H9 (cell line): Measurements from ENCODE around the gene DCPS. TPM values are rescaled to one million over a fixed set of nuclear protein-coding genes. Genes with fewer than 3 reads are reported as not detected.

Source experiments
- DNase-seq: peaks from one replicate; pipeline ENCODE4 v3.0.0-alpha.2; 2017
- H2AFZ ChIP-seq: one replicate; pipeline ENCODE4 v1.6.1; 2013; ENCODE audit warnings: mild to moderate bottlenecking, low read length, control low read depth, moderate library complexity
- H2AK5ac ChIP-seq: 2 replicates; pipeline ENCODE4 v1.6.1; 2013; ENCODE audit warnings: low read length, control low read depth, mixed read lengths; ENCODE audit not compliant: insufficient read length
- H2BK120ac ChIP-seq: one replicate; pipeline ENCODE4 v1.6.1; 2013; ENCODE audit warnings: low read depth, mild to moderate bottlenecking, low read length, control low read depth, inconsistent platforms; ENCODE audit not compliant: poor library complexity, severe bottlenecking
- H2BK12ac ChIP-seq: 2 replicates; pipeline ENCODE4 v1.6.1; 2013; ENCODE audit warnings: low read length, control low read depth, mixed read lengths, low read depth; ENCODE audit not compliant: insufficient read length
- H2BK15ac ChIP-seq: 2 replicates; pipeline ENCODE4 v1.6.1; 2013; ENCODE audit warnings: low read depth, low read length, control low read depth
- H2BK20ac ChIP-seq: one replicate; pipeline ENCODE4 v1.6.1; 2013; ENCODE audit warnings: low read depth, mild to moderate bottlenecking, low read length, control low read depth, inconsistent platforms; ENCODE audit not compliant: poor library complexity, severe bottlenecking
- H2BK5ac ChIP-seq: 2 replicates; pipeline ENCODE4 v1.6.1; 2013; ENCODE audit warnings: low read length, control low read depth, mixed read lengths; ENCODE audit not compliant: insufficient read length
- H3K14ac ChIP-seq: 2 replicates; pipeline ENCODE4 v1.6.1; 2013; ENCODE audit warnings: low read length, control low read depth; ENCODE audit not compliant: insufficient read depth
- H3K18ac ChIP-seq: 2 replicates; pipeline ENCODE4 v1.6.1; 2013; ENCODE audit warnings: low read depth, mild to moderate bottlenecking, mixed read lengths, low read length, control low read depth; ENCODE audit not compliant: insufficient read length
- H3K23ac ChIP-seq: 2 replicates; pipeline ENCODE4 v1.6.1; 2013; ENCODE audit warnings: low read length, control low read depth, mixed read lengths, low read depth; ENCODE audit not compliant: insufficient read length
- H3K23me2 ChIP-seq: 2 replicates; pipeline ENCODE4 v1.6.1; 2013; ENCODE audit warnings: low read depth, mild to moderate bottlenecking, mixed read lengths, low read length, control low read depth; ENCODE audit not compliant: insufficient read length, poor library complexity, severe bottlenecking
- H3K27ac ChIP-seq: 2 replicates; pipeline ENCODE4 v1.5.1; 2013; ENCODE audit warnings: low read length, control low read depth, mixed read lengths, low read depth; ENCODE audit not compliant: insufficient read length
- H3K27me3 ChIP-seq: 2 replicates; pipeline ENCODE4 v1.6.1; 2013; ENCODE audit warnings: low read length, control low read depth, inconsistent platforms; ENCODE audit not compliant: insufficient read depth
- H3K4ac ChIP-seq: 2 replicates; pipeline ENCODE4 v1.6.1; 2013; ENCODE audit warnings: low read depth, mild to moderate bottlenecking, control low read depth, inconsistent platforms, low read length, moderate library complexity
- H3K4me1 ChIP-seq: 2 replicates; pipeline ENCODE4 v1.6.1; 2013; ENCODE audit warnings: low read length, control low read depth, inconsistent platforms; ENCODE audit not compliant: insufficient read depth
- H3K4me2 ChIP-seq: 2 replicates; pipeline ENCODE4 v1.6.1; 2013; ENCODE audit warnings: low read length, control low read depth, mixed read lengths; ENCODE audit not compliant: insufficient read length, insufficient read depth
- H3K56ac ChIP-seq: 2 replicates; pipeline ENCODE4 v1.6.1; 2013; ENCODE audit warnings: low read depth, mild to moderate bottlenecking, mixed read lengths, low read length, control low read depth; ENCODE audit not compliant: insufficient read length
- H3K79me1 ChIP-seq: 2 replicates; pipeline ENCODE4 v1.6.1; 2013; ENCODE audit warnings: low read depth, mild to moderate bottlenecking, moderate library complexity, low read length, control low read depth, inconsistent platforms; ENCODE audit not compliant: insufficient read depth, poor library complexity, severe bottlenecking
- H3K79me2 ChIP-seq: 2 replicates; pipeline ENCODE4 v1.6.1; 2013; ENCODE audit warnings: low read length, control low read depth, inconsistent platforms; ENCODE audit not compliant: insufficient read depth
- H3K9ac ChIP-seq: 2 replicates; pipeline ENCODE4 v1.6.1; 2013; ENCODE audit warnings: low read length, control low read depth, mixed read lengths; ENCODE audit not compliant: insufficient read length; ENCODE audit errors: extremely low read depth
- H3K9me3 ChIP-seq: one replicate; pipeline ENCODE4 v1.6.1; 2013; ENCODE audit warnings: low read depth, low read length, inconsistent platforms; ENCODE audit not compliant: control insufficient read depth
- H3T11ph ChIP-seq: one replicate; pipeline ENCODE4 v1.6.1; 2013; ENCODE audit warnings: mild to moderate bottlenecking, low read length, control low read depth, inconsistent platforms
- H4K20me1 ChIP-seq: one replicate; pipeline ENCODE4 v1.6.1; 2013; ENCODE audit not compliant: control insufficient read depth, insufficient read length, insufficient read depth
- H4K5ac ChIP-seq: 2 replicates; pipeline ENCODE4 v1.6.1; 2013; ENCODE audit warnings: low read depth, mild to moderate bottlenecking, mixed read lengths, low read length, control low read depth; ENCODE audit not compliant: insufficient read length
- H4K8ac ChIP-seq: replicated peaks from 2 replicates; pipeline ENCODE4 v1.6.1; 2013; ENCODE audit warnings: low read length, control low read depth, mixed read lengths, low read depth; ENCODE audit not compliant: insufficient read length
- H4K91ac ChIP-seq: 2 replicates; pipeline ENCODE4 v1.6.1; 2013; ENCODE audit warnings: low read depth, mild to moderate bottlenecking, moderate library complexity, mixed read lengths, low read length, control low read depth; ENCODE audit not compliant: insufficient read length
- H3K27ac Mint-ChIP-seq, 3 experiments: 2 replicates in 2 of 3; 3 replicates in 1 of 3; pipeline ENCODE4 v1.8.0; 2020 to 2021; ENCODE audit warnings: mixed read lengths in 3 of 3, mild to moderate bottlenecking in 1 of 3, moderate library complexity in 1 of 3
- H3K27me3 Mint-ChIP-seq: 2 replicates; pipeline ENCODE4 v1.8.0; 2021; ENCODE audit warnings: low read depth, mild to moderate bottlenecking, moderate library complexity, mixed read lengths
- H3K36me3 Mint-ChIP-seq, 3 experiments: 2 replicates in 2 of 3; 3 replicates in 1 of 3; pipeline ENCODE4 v1.8.0; 2020 to 2021; ENCODE audit warnings: low read depth in 3 of 3, mixed read lengths in 3 of 3; ENCODE audit not compliant: insufficient read depth in 1 of 3
- H3K4me1 Mint-ChIP-seq, 2 experiments: 2 replicates each; pipeline ENCODE4 v1.8.0; 2020; ENCODE audit warnings: mixed read lengths in 2 of 2
- H3K4me3 Mint-ChIP-seq, 2 experiments: 2 replicates in 1 of 2; 3 replicates in 1 of 2; pipeline ENCODE4 v1.8.0; 2020 to 2021; ENCODE audit warnings: mild to moderate bottlenecking in 2 of 2, mixed read lengths in 2 of 2, moderate library complexity in 1 of 2
- H3K9me3 Mint-ChIP-seq, 2 experiments: 2 replicates in 1 of 2; 3 replicates in 1 of 2; pipeline ENCODE4 v1.8.0; 2020; ENCODE audit warnings: mild to moderate bottlenecking in 2 of 2, mixed read lengths in 2 of 2, moderate library complexity in 1 of 2
- WGBS: extraction: QIAGEN DNeasy Blood & Tissue Kit; methylation state at CpG from one replicate; pipeline ENCODE4 v1.1.7; 2013; ENCODE audit warnings: missing lambda C conversion rate, low lambda C conversion rate, mixed read lengths; ENCODE audit not compliant: insufficient read length; ENCODE audit errors: extremely low coverage; 5-methylcytosine and 5-hydroxymethylcytosine counted together
- total RNA-seq: library from RNA; stranded (reverse); gene quantifications from 2 replicates; pipeline ENCODE4 v1.2.1, GENCODE V29; 2021
- TF ChIP-seq, protein P1 (sequence below): fragments of 200-600 bp; sonication (generic); conservative IDR thresholded peaks from 3 replicates; pipeline ENCODE4 v1.8.0; 2021; ENCODE audit warnings: antibody characterized with exemption, mild to moderate bottlenecking

The DCPS gene
- total RNA-seq, 1 experiment from 2014 or later = 27.7 TPM

DNA sequence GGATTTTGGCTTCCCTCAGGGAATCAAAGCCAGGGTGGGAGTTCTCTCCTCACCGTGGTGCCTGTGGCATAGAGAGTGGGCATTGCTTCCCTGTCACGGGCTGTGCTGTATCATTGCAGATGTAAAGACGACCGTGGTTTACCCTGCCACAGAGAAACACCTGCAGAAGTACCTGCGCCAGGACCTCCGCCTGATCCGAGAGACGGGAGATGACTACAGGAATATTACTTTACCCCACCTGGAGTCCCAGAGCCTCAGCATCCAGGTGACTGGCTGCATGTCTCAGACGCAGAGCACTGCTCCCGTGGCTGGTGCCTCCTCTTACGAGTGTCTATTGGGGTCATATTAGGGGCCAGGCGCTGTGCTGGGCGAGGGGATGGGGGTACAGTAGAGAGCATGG lies 27.4 kb downstream of the DCPS start:
- no peak overlapping the region for H3K4ac ChIP-seq
- no peak overlapping the region for H3K14ac ChIP-seq
- no CpG with 5 or more reads among the region's 13 CpGs for WGBS
- no peak overlapping the region for H4K5ac ChIP-seq
- H3K56ac ChIP-seq = no peak overlapping the region
- no peaks in the 10 kb centered on the region for H3K27me3 ChIP-seq
- H3K79me1 ChIP-seq = no peaks in the 10 kb centered on the region
- DNase-seq = no peak
- peaks cover 12 to 36% (median 17%) of the 10 kb centered on the region in 3 experiments; a peak in 6 of 7 replicates for H3K36me3 Mint-ChIP-seq
- no peak overlapping the region for H2BK12ac ChIP-seq
- H3K18ac ChIP-seq = no peak overlapping the region
- no peak overlapping the region for H2BK15ac ChIP-seq
- H3K23ac ChIP-seq = no peak overlapping the region
- no peaks in the 10 kb centered on the region; the same call in 1 of the 2 replicates for H3K4me1 ChIP-seq
- no peaks in the 10 kb centered on the region for H3K9me3 ChIP-seq
- H3K9ac ChIP-seq = no peak overlapping the region
- no peak overlapping the region for H2AFZ ChIP-seq
- no peak overlapping the region for H2BK20ac ChIP-seq
- H3K79me2 ChIP-seq = no peaks in the 10 kb centered on the region
- TF ChIP-seq, protein P1, sequence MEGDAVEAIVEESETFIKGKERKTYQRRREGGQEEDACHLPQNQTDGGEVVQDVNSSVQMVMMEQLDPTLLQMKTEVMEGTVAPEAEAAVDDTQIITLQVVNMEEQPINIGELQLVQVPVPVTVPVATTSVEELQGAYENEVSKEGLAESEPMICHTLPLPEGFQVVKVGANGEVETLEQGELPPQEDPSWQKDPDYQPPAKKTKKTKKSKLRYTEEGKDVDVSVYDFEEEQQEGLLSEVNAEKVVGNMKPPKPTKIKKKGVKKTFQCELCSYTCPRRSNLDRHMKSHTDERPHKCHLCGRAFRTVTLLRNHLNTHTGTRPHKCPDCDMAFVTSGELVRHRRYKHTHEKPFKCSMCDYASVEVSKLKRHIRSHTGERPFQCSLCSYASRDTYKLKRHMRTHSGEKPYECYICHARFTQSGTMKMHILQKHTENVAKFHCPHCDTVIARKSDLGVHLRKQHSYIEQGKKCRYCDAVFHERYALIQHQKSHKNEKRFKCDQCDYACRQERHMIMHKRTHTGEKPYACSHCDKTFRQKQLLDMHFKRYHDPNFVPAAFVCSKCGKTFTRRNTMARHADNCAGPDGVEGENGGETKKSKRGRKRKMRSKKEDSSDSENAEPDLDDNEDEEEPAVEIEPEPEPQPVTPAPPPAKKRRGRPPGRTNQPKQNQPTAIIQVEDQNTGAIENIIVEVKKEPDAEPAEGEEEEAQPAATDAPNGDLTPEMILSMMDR = no peak
- no peaks in the 10 kb centered on the region for H3K9me3 Mint-ChIP-seq
- no peak overlapping the region for H2AK5ac ChIP-seq
- H3K23me2 ChIP-seq = no peaks in the 10 kb centered on the region
- H4K8ac ChIP-seq = no peak overlapping the region
- H4K91ac ChIP-seq = no peak overlapping the region
- no peaks in the 10 kb centered on the region for H3K27me3 Mint-ChIP-seq
- H3K4me2 ChIP-seq = no peak overlapping the region
- no peak overlapping the region for H3K27ac ChIP-seq
- no peaks in the 10 kb centered on the region for H4K20me1 ChIP-seq
- H3K27ac Mint-ChIP-seq = peak overlapping the region in 1 of 3 experiments; percentile 25; a peak in 1 of 7 replicates
- H2BK5ac ChIP-seq = no peak overlapping the region
- no peak overlapping the region for H2BK120ac ChIP-seq
- H3T11ph ChIP-seq = no peak overlapping the region
- H3K4me1 Mint-ChIP-seq = peaks cover 3 to 7% of the 10 kb centered on the region in 2 experiments
- H3K4me3 Mint-ChIP-seq = no peak overlapping the region
